ENCODE data around the gene EVC2. TPM values are rescaled to one million over a fixed set of nuclear protein-coding genes. Genes with fewer than 3 reads are reported as not detected.
A peak's percentile ranks its signal among the peaks of the same experiment; 100 is the strongest.
"Not testable (repeated sequence)": the region's sequence is repeated elsewhere in the genome, so short reads cannot be mapped to it uniquely, and the experiment has no call there.

The EVC2 gene
- total RNA-seq, 1 experiment from 2014 or later = 1.3 TPM

DNA sequence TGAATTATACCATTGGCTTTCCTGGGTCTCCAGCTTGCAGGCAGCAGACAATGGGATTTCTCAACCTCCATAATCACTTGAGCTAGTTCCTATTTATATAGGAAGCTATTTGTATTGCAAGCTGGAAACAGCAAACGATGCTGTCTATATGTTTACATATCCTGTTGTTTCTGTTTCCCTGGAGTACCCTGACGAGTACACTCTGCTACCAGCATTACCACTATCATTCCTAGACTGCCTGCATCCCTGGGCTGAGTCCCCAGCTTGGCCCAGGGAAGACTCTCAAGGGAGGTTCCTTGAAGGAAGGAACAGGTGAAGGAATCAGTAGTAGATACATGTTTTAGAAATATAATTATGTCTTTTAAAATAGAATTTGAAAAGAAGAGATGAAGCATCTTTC lies 81.4 kb downstream of the EVC2 start:
- no peak for DNase-seq (ENCODE audit: low spot score)

DNA sequence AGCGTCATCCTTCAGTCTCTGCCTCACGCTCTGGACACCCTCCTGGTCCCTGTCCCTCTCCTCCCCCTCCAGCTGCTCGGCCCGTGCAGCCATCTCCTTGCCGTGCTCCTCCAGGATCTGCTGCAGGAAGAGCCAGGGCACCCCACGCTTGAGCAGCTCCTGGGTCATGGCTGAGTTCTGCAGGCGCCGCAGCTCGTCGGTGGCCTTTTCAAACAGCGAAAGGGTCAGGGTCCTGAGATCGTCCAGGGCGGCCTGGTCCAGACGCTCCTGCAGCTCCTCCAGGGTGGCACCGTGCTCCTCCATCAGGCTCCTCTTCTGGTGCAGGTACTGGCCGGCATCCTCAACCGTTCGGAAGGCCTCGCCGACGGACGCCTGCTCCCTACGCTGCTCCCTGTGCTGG lies 85.8 kb downstream of the EVC2 start:
- no peak for DNase-seq (ENCODE audit: low spot score)

DNA sequence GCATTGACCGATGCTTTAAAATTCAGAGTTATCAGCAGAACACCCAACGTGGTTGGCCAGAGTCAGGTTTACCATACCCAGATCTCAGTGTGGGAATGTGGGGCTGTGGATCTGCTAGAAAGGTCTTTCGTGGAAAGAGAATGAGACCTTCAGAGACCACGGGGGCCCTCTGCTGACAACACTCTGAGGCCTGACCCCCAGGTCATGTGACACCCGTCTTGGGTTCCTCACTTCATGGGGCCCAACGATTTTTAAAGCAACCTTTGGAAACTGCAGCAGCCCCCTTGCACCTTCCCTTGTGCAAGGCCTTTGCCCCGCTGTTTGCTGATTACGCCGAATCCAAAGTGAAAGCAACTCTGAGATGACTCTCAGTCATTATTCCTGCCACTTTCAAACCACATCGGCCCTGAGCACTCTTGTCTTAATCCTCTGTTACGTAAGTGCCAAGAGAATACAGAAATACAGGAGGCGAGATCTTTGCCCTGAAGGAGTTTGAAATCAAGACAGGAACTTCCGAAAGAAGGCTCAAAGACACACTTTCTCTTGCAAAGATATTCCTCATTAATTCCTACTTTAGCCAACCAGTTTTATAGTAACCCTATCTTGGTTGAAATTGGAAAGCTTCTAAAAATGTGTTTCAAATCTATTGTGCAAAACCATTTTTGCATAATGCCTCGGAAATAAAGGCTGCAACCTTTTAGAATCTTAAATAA lies 88.3 kb downstream of the EVC2 start:
- peak; percentile 36 for DNase-seq (ENCODE audit: low spot score)

DNA sequence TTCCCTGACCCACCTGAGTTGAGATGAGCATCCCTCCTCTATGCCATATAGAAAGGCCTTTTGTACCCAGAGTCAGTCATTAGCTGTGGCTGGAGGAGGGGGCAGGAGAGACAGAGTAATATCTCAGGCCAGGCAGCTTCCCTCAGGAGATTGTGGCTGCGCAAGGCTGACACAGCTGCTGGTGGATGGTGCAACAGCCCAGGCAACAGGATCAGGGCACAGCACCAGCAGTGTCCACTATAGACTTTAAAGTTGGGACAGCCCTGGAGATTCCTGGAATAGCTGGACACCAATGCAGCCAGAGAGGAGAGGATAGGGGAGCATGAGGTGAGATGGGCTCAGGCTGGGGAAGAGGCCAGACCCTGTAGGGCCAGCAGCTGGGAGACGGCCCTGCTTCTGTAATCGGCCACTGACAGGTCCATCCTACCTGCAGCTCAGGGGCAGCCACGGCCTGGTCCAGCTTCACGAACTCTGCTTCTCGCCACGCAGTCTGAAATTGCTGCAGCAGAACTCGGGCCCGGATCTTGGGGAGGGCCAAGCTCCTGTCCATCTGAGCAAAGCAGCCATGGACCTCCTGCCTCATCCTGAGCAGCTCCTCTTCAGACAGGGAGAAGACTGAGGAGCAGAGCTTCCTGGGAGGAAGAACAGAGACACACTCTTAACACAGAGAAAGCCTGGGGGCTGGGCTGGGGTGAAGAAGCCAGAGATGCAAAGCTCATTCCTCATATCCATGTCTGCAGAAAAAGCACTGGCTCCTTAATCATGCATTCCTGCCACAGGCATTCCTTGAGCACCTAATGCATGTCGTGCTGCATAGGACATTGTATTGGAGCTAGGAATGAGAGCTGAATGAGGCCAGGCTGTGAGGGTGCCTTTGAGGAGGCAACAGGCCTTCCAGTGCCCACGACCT lies 90.1 kb downstream of the EVC2 start:
- no peak for DNase-seq (ENCODE audit: low spot score)

DNA sequence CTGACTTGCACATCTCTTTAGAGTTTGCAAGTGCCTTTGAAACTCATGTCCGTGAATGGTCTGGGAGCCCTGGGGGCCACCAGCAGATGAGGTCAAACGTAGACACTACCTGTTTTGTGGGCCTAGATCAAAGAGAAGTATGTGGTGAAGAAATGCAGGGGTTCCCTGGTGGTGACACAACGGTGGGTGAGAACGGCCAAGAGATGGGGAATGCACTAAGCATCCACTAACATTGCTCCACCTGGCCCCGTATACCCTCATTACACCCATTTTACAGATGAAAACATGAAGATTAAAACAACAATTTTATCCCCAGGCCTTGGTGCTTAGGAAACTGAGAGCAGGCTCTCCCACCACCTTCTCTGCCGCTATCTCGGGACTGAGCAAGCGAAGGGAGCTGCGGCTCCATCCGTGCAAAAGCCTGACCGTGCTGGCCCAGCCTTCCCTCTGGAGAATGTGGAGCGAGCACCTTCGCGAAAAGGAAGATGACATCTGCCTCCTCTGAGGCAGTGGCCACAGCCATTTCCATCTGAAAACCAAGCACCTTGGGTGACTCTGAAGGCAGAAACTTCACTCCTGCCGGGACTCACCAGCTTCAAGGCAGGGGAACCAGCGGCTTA lies 91.9 kb downstream of the EVC2 start:
- no peak for DNase-seq (ENCODE audit: low spot score)

DNA sequence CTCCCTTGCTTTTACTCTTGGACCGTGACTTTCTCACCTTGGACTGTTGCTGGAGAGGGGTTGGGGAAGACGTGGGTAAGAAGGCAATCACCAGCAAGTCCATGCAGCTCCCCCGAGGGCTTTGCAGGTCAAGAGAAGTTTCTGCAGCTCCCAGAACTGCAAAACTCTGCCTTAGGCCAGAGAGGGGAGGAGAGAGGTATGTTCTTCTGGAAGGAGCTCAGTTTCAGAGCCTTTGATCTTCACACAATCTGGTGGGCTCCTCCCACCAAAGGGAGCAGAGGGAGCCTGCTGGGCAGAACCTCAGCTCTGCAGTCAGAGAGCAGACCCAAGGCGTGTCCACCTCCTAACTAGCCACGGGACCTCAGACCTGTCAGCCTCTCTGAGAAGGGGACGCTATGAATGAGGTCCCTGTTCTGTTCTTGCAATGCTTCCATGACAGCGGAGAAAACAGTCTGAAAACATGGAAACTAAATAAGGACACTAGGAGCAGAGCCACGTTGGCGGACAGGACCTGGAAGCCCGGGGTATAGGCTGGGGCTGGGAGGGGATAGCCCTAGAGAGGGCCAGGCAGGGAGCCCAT lies 92.8 kb downstream of the EVC2 start:
- DNase-seq (ENCODE audit: low spot score) = no peak

DNA sequence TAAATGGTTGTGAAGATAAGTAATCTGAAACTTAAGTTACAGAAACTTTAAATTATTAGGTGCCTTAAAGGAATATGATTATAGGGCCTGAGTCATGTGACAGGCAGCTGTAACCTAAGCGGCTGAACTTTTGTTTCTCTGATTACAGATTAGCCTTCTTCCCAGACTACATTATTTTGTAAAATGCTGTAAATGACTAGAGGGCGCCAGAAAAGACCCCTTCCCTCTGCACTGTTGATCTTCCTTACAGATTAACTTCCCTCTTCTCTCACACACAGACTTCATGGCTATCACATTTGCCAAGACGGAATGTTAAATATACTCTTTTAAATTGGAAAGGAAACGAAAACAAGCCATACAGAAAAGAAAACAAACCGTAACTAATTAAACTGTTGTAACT lies 96.6 kb downstream of the EVC2 start:
- no peak for DNase-seq (ENCODE audit: low spot score)

DNA sequence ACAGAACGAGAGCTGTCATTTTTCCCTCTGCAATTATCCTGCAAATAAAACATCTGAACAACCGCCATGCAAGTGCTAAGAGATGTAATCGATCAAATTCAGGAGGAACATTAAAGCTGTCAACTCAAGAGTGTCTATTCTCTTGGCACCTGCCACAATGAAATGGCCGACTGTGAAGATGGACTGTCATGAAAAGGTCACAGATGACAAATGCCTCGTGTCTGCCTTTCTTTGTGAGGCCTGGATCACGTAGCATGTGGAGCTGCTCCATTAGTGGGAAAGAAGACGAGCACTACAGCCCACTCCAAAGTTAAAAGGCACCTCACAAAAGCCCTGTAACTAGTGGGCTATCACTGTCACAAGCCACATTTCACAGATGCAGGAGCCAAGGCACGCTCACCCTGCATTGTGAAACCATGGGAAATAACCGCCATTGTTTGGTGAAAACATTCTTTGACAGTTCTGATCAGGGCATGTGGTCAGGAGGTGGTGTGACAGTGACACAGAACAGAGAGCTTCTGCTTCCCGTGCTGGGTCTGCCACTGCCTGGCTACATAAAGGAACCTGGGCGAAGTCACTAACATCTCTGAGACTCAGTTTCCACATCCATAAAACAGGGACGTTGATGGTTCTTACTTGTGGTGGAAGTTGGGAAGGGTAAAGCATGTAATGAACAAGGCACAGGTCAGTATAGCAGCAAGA lies 98.9 kb downstream of the EVC2 start:
- no peak for DNase-seq (ENCODE audit: low spot score)

DNA sequence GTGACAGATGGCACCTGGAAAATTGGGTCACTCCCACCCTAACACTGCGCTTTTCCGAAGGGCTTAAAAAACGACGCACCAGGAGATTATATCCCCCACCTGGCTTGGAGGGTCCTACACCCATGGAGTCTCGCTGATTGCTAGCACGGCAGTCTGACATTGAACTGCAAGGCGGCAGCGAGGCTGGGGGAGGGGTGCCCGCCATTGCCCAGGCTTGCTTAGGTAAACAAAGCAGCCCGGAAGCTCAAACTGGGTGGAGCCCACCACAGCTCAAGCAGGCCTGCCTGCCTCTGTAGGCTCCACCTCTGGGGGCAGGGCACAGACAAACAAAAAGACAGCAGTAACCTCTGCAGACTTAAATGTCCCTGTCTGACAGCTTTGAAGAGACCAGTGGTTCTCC lies 114.5 kb downstream of the EVC2 start:
- DNase-seq (ENCODE audit: low spot score) = not testable (repeated sequence)

DNA sequence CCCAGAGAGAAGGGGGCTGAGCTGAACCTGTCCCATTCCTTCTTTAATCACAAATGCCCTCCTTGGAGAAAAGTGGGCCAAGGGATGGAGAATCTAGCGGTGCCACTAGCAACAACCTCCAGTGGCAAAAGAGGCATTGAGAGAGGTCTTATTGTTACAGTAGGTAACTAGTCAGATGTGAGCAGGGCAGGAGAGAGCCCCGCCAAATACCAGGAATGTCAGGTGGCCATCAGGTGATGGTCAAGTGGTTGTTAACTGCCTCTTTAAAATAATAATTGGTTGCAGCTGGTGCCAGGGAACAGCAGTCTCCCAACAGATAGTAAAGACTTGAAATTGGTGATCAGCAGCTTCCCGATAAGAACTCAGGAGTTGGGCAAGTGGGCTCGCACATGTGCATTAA lies 116.1 kb downstream of the EVC2 start:
- DNase-seq (ENCODE audit: low spot score) = no peak

DNA sequence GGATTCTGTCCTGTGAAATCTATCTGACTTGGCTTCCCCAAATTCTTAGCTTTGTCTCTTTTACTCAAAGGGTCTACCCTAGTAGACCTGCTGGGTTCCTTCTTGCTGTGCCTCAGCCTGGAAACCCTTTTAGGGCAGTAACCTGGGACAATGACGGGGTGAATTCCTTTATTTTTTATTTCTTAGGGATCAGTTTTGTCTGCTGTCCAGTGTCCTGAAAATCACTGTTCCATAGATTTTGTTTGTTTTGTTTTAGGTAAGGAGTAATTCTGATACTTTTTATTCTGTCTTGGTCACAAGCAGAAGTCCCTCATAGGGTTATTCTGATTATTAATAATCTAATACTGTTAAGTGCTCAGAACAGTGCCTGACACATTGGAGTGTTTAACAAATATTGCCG lies 118.9 kb downstream of the EVC2 start:
- no peak for DNase-seq (ENCODE audit: low spot score)

DNA sequence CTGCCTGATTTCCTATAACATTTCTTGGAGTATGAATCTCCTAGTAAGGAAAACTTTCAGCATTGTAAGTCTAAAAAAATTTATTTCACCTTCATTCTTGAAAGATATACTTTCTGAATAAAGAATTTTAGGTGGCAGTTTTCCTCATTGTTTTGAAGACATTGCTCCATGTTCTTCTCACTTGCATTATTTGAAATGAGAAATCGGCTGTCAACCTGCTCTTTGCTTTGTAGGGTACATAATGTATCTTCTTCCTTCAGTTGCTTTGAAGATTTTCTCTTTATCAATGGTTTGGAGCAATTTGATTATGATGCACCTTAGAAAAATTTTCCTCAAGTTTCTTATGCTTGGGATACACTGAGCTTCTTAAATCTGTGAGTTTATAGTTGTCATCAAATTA lies 120.3 kb downstream of the EVC2 start:
- no peak for DNase-seq (ENCODE audit: low spot score)

DNA sequence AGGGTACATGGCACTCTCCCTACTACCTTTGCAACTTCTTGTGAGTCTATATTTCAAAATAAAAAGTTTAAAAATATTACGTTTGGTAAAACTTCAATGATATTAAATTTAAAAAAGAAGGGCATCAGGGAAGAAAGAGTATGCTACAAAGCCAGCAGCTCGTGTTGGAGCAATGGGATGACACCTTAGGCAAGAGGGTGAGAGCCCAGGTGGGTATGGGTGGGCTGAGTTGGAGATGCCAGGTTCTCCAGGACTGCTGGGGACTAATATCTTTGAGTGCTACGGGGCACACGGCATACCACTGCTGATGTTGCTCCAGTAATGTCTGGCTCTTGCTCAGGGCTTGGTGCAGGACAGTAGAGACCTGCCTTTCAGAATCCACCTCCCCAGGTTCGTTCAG lies 132.4 kb downstream of the EVC2 start:
- DNase-seq (ENCODE audit: low spot score) = no peak

DNA sequence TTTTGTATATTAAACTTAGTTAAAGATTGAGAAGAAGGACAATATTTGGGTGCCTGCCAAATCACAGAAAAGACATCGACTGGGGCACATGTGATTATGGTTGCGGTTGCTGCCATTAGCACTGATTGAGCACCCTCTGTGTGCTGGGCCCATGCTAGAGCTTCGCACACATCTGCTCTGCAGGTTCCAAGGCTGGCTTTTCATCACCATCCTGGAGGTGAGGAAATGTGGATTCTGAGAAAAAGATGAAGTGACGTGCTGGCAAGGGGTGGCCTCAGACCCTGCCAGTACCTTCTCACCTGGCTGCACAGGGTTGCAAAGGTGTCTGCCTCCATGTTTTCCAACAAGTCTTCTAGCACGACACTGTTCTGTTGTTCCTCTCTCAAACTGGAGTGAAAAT lies 134.0 kb downstream of the EVC2 start:
- DNase-seq (ENCODE audit: low spot score) = no peak

DNA sequence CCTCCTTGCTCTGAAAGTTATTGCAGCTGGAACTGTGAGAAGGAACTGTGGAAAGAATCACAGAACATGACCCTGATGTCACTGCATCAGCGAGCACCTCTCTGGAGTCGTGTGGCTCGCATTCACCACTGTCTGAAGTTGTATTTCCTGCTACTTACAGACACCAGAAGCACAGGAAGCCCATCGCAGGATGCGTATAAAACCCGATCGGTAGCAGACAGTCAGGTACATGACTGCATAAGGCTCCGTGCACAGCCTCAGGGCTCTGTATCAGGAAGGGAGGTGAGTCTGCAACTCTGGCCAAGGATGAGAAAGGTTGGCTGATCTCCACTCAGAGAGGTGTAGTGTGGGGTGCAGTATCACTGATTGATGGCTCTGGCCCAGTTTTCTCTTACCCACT lies 134.4 kb downstream of the EVC2 start:
- DNase-seq (ENCODE audit: low spot score) = no peak

DNA sequence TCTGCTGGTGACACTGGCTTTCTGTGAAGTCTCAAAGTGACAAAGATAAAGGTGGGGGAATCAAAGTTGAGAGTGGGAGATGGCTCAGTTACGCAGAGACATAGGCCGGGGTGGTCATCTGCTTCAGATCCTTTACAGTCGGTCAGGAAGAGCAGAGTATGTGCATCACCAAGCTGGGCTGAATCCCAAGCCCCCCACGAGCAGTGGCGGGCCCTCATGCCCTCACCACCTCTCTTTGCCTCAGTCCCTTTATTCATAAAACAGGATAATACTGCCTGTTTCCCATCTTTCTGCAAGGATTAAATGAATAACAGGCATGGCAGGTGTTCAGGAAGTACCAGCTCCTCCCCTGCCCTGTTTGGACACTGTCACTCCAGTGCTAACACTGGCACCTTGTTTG lies 135.6 kb downstream of the EVC2 start:
- DNase-seq (ENCODE audit: low spot score) = no peak

DNA sequence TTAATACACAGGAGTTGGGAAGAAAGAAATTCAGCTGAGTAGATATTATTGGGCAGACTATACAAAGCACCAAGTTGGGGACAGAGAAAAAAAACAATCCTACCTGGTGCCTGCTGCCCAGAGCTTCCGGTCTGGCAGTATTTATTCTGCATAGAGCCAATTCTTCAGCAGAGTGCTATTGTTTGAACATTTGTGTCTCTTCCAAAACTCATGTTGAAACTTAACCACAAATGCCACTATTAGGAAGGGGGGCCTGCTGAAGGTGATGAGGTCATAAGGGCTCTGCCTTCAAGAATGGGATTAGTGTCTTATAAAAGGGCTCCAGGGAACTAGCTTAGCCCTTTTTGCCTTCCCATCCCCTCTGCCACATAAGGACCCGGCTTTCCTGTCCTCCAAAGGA lies 136.2 kb downstream of the EVC2 start:
- DNase-seq (ENCODE audit: low spot score) = peak; percentile 17

DNA sequence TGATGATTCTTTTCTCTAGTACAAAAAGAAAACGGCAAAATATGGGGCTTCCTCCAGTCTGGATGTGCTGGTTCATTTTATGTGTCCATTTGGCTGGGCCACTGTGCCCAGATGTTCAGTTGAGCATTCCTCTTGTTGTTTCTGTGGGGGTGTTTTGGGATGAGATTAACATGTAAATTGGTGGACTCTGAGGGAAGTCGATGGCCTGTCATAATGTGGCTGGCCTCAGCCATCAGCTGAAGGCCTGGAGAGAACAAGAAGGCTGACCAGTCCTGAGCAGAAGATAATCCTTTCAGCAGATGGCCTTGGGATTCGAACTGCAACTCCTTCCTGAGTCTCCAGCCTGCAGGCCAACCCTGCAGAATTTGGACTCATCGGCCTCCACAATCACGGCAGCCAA lies 136.7 kb downstream of the EVC2 start:
- no peak for DNase-seq (ENCODE audit: low spot score)

DNA sequence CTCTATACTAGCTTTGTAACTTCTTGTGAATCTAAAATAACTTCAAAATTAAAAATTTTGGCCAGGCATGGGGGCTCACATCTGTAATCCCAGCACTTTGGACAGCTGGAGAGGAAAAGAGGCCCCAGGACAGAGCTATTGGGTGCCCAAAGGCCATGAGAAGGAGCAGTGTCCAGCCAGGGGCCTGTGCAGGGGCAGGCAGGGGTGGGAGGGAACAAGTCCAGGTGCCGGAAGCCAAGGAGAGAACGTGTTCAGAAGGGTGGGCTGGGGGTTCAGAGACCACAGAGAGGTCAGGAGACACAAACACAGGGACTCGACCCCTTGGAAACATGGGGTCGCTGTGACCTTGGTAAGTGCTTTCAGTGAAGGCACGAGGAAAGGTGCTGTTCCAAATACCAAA lies 138.9 kb downstream of the EVC2 start:
- no peak for DNase-seq (ENCODE audit: low spot score)

DNA sequence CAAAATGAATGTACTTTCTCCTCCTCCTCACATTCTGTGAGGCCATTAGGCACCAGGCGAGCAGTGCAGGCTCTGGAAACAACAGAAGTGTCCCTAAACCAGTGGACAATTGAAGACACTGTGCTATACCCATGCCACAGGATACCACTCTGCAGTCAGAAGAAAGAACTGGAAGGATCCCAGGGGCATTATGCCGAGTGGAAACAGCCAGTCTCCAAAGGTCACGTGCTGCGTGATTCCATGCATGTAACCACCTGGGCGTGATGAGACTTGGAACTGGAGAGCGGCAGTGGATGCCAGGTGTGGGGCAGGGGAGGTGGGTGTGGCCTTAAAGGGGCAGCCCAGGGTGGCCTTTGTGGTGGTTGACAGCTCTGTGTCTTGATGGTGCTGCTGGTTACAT lies 139.4 kb downstream of the EVC2 start:
- no peak for DNase-seq (ENCODE audit: low spot score)

DNA sequence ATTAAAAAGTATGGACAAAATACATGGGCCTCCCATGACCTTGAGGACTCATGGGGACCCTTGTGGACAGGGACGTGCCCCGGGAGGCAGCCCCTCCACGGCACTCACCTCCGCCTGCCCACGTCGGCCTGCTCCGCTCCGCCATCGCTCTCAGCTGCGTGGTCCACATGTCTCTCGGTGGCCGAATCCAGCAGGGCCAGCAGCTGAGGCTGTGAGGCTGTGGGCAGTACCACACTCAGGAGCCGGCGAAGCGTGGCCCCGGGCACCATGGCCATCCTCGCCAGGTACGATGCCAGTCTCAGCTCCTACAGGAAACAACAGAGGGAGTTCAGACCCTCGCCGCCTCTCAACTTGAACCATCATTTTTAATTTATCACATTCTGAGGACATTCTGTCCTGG lies 140.0 kb downstream of the EVC2 start:
- DNase-seq (ENCODE audit: low spot score) = no peak

DNA sequence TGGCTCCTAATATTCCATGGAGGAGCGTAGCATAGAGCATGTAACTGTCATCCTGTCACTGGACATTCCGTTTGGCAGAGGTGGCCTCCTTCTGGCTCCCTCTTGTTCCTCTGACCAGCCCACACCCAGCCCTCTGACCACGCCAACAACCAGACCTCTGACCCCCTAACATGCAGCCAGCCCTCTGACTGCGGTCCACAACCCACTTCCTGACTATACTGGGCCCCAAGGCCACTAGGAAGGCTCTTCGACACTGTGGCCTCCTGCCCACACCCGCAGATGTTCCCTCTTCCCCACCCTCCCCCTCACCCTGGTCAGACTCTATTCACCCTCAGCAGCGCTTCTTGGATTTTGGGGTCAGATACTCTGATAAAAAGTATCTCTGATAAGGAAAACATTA lies 141.4 kb downstream of the EVC2 start:
- DNase-seq (ENCODE audit: low spot score) = no peak
